B cell (primary cell): ENCODE measurements around the gene DQX1. TPM values are rescaled to one million over a fixed set of nuclear protein-coding genes. Genes with fewer than 3 reads are reported as not detected.

Experiments used
- ATAC-seq: fragments of 200-7000 bp; cut with Tn5 transposase; one replicate; pipeline ENCODE4 v1.10.0; 2021; ENCODE audit warnings: low read depth, mild to moderate bottlenecking, moderate number of reproducible peaks, moderate library complexity
- CTCF ChIA-PET: fragments of 350-600 bp; sonication (Branson Sonifier 250); formaldehyde crosslinking; loops from one replicate; lab custom pipeline; 2021; ENCODE audit warnings: antibody characterized with exemption, inconsistent platforms; lab: Charles Lee
- POLR2A ChIA-PET: fragments of 350-600 bp; sonication (Branson Sonifier 250); formaldehyde crosslinking; loops from one replicate; lab custom pipeline; 2021; ENCODE audit warnings: antibody characterized with exemption; lab: Charles Lee
- DNase-seq: peaks from one replicate; pipeline ENCODE4 v3.0.0; 2013
- H2AFZ ChIP-seq: 2 replicates; pipeline ENCODE4 v1.6.1; 2012; ENCODE audit warnings: mild to moderate bottlenecking, low read depth, low read length; ENCODE audit not compliant: insufficient read depth, poor library complexity, severe bottlenecking
- H3K27ac ChIP-seq, 2 donors: 1 replicate in 1 of 2; 2 replicates in 1 of 2; pipeline ENCODE4 v1.5.1; 2012 to 2013; ENCODE audit warnings: low read length in 2 of 2, mild to moderate bottlenecking in 2 of 2, moderate library complexity in 1 of 2
- H3K27me3 ChIP-seq, 4 experiments: fragments of 200-600 bp in 1 of 4; sonication (generic) in 1 of 4; replicated peaks in 1 of 4; 1 replicate in 2 of 4; 2 replicates in 2 of 4; pipeline versions ENCODE4 v1.6.1 to v1.7.0; 2013 to 2016; ENCODE audit warnings: low read length in 3 of 4, mild to moderate bottlenecking in 2 of 4, mixed read lengths in 1 of 4, moderate library complexity in 1 of 4; ENCODE audit not compliant: insufficient read depth in 4 of 4, control insufficient read depth in 3 of 4; ENCODE audit errors: control extremely low read depth in 1 of 4
- H3K36me3 ChIP-seq, 2 experiments: replicated peaks in 1 of 2; 1 replicate in 1 of 2; 2 replicates in 1 of 2; pipeline versions ENCODE4 v1.6.1 to v1.7.1; 2013; ENCODE audit warnings: low read length in 1 of 2; ENCODE audit not compliant: insufficient read depth in 2 of 2, control insufficient read depth in 1 of 2; ENCODE audit errors: control extremely low read depth in 1 of 2, extremely low read depth in 1 of 2
- H3K4me1 ChIP-seq, 2 donors: fragments of 200-600 bp in 1 of 2; sonication (generic) in 1 of 2; 1 replicate in 1 of 2; 2 replicates in 1 of 2; pipeline versions ENCODE4 v1.5.1 to v1.6.1; 2013 to 2017; ENCODE audit warnings: low read length in 2 of 2; ENCODE audit not compliant: control insufficient read depth in 2 of 2, insufficient read depth in 2 of 2
- H3K4me2 ChIP-seq: replicated peaks from 2 replicates; pipeline ENCODE3; 2012; ENCODE audit warnings: mild to moderate bottlenecking, low read depth, low read length; ENCODE audit not compliant: poor library complexity, severe bottlenecking
- H3K4me3 ChIP-seq, 5 experiments: fragments of 200-600 bp in 1 of 5; sonication (generic) in 1 of 5; 1 replicate in 3 of 5; 2 replicates in 2 of 5; pipeline versions ENCODE4 v1.5.1 to v1.7.0; 2011 to 2016; ENCODE audit warnings: low read length in 4 of 5, mild to moderate bottlenecking in 4 of 5, low read depth in 2 of 5, control low read depth in 1 of 5, moderate library complexity in 1 of 5; ENCODE audit not compliant: insufficient read depth in 1 of 5; ENCODE audit errors: control extremely low read depth in 1 of 5, extremely low read depth in 1 of 5
- H3K79me2 ChIP-seq: fragments of 200-600 bp; sonication (generic); one replicate; pipeline ENCODE4 v1.6.0; 2016; ENCODE audit warnings: low read length; ENCODE audit not compliant: control insufficient read depth, insufficient read depth
- H3K9ac ChIP-seq: fragments of 200-600 bp; sonication (generic); 2 replicates; pipeline ENCODE4 v1.6.1; 2017; ENCODE audit warnings: mild to moderate bottlenecking, low read length, moderate library complexity
- H3K9me3 ChIP-seq, 3 donors: one replicate each; pipeline versions ENCODE4 v1.6.1 to v1.7.1; 2013; ENCODE audit warnings: low read length in 2 of 3; ENCODE audit not compliant: control insufficient read depth in 2 of 3, insufficient read depth in 1 of 3; ENCODE audit errors: control extremely low read depth in 1 of 3
- H4K20me1 ChIP-seq: 2 replicates; pipeline ENCODE4 v1.6.0; 2012; ENCODE audit warnings: mild to moderate bottlenecking, low read length; ENCODE audit not compliant: insufficient read depth, control insufficient read depth, poor library complexity, severe bottlenecking
- H3K27ac Mint-ChIP-seq: one replicate; pipeline ENCODE4 v1.8.0; 2021; ENCODE audit warnings: mixed read lengths
- H3K27me3 Mint-ChIP-seq: one replicate; pipeline ENCODE4 v1.8.0; 2021; ENCODE audit warnings: mixed read lengths
- H3K4me1 Mint-ChIP-seq: one replicate; pipeline ENCODE4 v1.8.0; 2021; ENCODE audit warnings: mixed read lengths
- H3K4me3 Mint-ChIP-seq: one replicate; pipeline ENCODE4 v1.8.0; 2021; ENCODE audit warnings: mixed read lengths
- H3K9me3 Mint-ChIP-seq: one replicate; pipeline ENCODE4 v1.8.0; 2022; ENCODE audit warnings: mixed read lengths; ENCODE audit not compliant: insufficient read depth
- CTCF ChIP-seq: fragments of 200-600 bp; IDR thresholded peaks from one replicate; pipeline ENCODE4 v1.8.0; 2022; ENCODE audit warnings: antibody characterized with exemption, mild to moderate bottlenecking
- EZH2 ChIP-seq: IDR thresholded peaks from 2 replicates; pipeline ENCODE4 v1.6.1; 2012; ENCODE audit warnings: borderline replicate concordance, low read depth, mild to moderate bottlenecking, moderate library complexity, low read length; ENCODE audit not compliant: insufficient read depth, poor library complexity, severe bottlenecking
- WGBS: methylation state at CpG from one replicate; pipeline ENCODE4 v1.1.5; 2013; ENCODE audit warnings: missing lambda C conversion rate; ENCODE audit not compliant: insufficient coverage; 5-methylcytosine and 5-hydroxymethylcytosine counted together
- intact Hi-C: fragments of 100-400 bp; cut with micrococcal nuclease; formaldehyde crosslinking; loops from one replicate; pipeline ENCODE4 v1.10.0; 2022
- polyA plus RNA-seq: library from polyadenylated mRNA; depleted of rRNA; stranded (reverse); fragments of >200 nt; gene quantifications from 2 replicates; pipeline ENCODE4 v1.2.3, GENCODE V29; 2012
- total RNA-seq, 2 donors: library from RNA; stranded (reverse); fragments of 120-200 nt in 1 of 2; gene quantifications; 1 replicate in 1 of 2; 2 replicates in 1 of 2; pipeline versions ENCODE4 v1.2.3 to v1.2.4, GENCODE V29; 2013 to 2022

Gene DQX1
- total and polyA plus RNA-seq, 2 donors (not counting 1 experiment from before 2014, with no cell fraction given) = 0.46 to 0.57 TPM

- Histone ChIP-seq H3K4me2 (peak overlapping the region; percentile 64), H3K79me2 (peaks cover 4% of the 10 kb centered on the region), H3K27ac (peak overlapping the region; percentile 14 to 74), H3K36me3 (no peaks in the 10 kb centered on the region), H3K9ac (no peak overlapping the region), H3K4me3 (no peak overlapping the region), H2AFZ (peak overlapping the region; percentile 71), H3K27me3 (no peaks in the 10 kb centered on the region), H3K4me1 (peaks cover 53 to 63% of the 10 kb centered on the region in 2 donors), H4K20me1 (no peaks in the 10 kb centered on the region), H3K9me3 (peaks cover 0 to 4% (median 0%) of the 10 kb centered on the region in 3 donors)
- intact Hi-C loops = no loop called here
- ATAC-seq (no peak), DNase-seq (no peak)
- Mint-ChIP-seq H3K4me3 (no peak overlapping the region), H3K27me3 (no peaks in the 10 kb centered on the region), H3K9me3 (no peaks in the 10 kb centered on the region), H3K4me1 (peaks cover 38% of the 10 kb centered on the region), H3K27ac (peak overlapping the region; percentile 59)
- ChIA-PET CTCF (interaction anchor here (0.9 to 10.3 kb wide), 2 partner anchors 14 to 66 kb away, joined by 3 to 103 read pairs; partner anchors contain the start of gene PCGF1), POLR2A (interaction anchor here (1.2 to 2.1 kb wide), 2 partner anchors 15 to 33 kb away, joined by 4 to 5 read pairs; no protein-coding TSS in a partner anchor)
- 70% methylated on average over 2 of the region's 3 CpGs for WGBS
- TF ChIP-seq EZH2 (no peak), CTCF (no peak)
Measured at GRCh38 chr2:74572178-74572925, 46.3 kb upstream of the DQX1 start.

GRCh38 chr2:74571058-74571457 is 45.0 kb upstream of the DQX1 start:
- CTCF ChIA-PET = interaction anchor here (10.3 kb wide), 1 partner anchor 15 kb away, joined by 103 read pairs; no protein-coding TSS in a partner anchor
- no peaks in the 10 kb centered on the region for H3K36me3 ChIP-seq
- DNase-seq (peak; percentile 67), ATAC-seq (peak; percentile 83)
- WGBS = 0% methylated on average over 1 of the region's 1 CpG
- H3K4me1 ChIP-seq = peaks cover 44 to 51% of the 10 kb centered on the region in 2 donors
- H3K4me2 ChIP-seq = peak overlapping the region; percentile 64
- H3K9me3 ChIP-seq = peaks cover 0 to 4% (median 0%) of the 10 kb centered on the region in 3 donors
- Mint-ChIP-seq H3K4me3 (no peak overlapping the region), H3K4me1 (peaks cover 25% of the 10 kb centered on the region), H3K9me3 (no peaks in the 10 kb centered on the region), H3K27ac (no peak overlapping the region), H3K27me3 (no peaks in the 10 kb centered on the region)
- peak overlapping the region; percentile 31 to 74 for H3K27ac ChIP-seq
- peak overlapping the region; percentile 71 for H2AFZ ChIP-seq
- POLR2A ChIA-PET = interaction anchor here (0.9 to 2.1 kb wide), 2 partner anchors 32 to 45 kb away, joined by 3 to 5 read pairs; partner anchors contain the start of gene DQX1
- peaks cover 4% of the 10 kb centered on the region for H3K79me2 ChIP-seq
- no peaks in the 10 kb centered on the region for H4K20me1 ChIP-seq
- no peak for TF ChIP-seq CTCF
- no peak for TF ChIP-seq EZH2
- intact Hi-C loops = no loop called here
- peak overlapping the region in 1 of 5 experiments; percentile 40 for H3K4me3 ChIP-seq
- H3K27me3 ChIP-seq = no peaks in the 10 kb centered on the region
- peak overlapping the region; percentile 30 for H3K9ac ChIP-seq
